ENCODE measurements around the gene CD74.

GRCh38 chr5:150372639-150373038, 40.1 kb downstream of the CD74 start:
- no peak for TF ChIP-seq IRF3 (IDR thresholded peaks at IDR 0.05)
- no peak for TF ChIP-seq CTCF (IDR thresholded peaks at IDR 0.05 in 2 of 3, conservative IDR thresholded peaks at IDR 0.05 in 1 of 3; ENCODE audit: control insufficient read depth in 2 of 3, extremely low read depth in 1 of 3, insufficient read depth in 1 of 3, low read depth in 3 of 3, low read length in 3 of 3)
- no peak for TF ChIP-seq BCL3 (IDR thresholded peaks at IDR 0.05; ENCODE audit: borderline replicate concordance, insufficient read depth, low read depth, low read length, poor library complexity, severe bottlenecking)
- no peak for TF ChIP-seq NKRF (conservative IDR thresholded peaks at IDR 0.05)
- TF ChIP-seq YY1 (IDR thresholded peaks at IDR 0.05; ENCODE audit: low read depth, low read length), result no peak
- no peak for TF ChIP-seq POLR2A (IDR thresholded peaks at IDR 0.05; ENCODE audit: low read depth, low read length)
- TF ChIP-seq ZNF274 (IDR thresholded peaks at IDR 0.05; ENCODE audit: insufficient read depth, insufficient read length), result no peak
- no peak for TF ChIP-seq GABPA (IDR thresholded peaks at IDR 0.05; ENCODE audit: low read depth)
- TF ChIP-seq ESRRA (IDR thresholded peaks at IDR 0.05; ENCODE audit: low read length), result no peak
- TF ChIP-seq NR2C2 (IDR thresholded peaks at IDR 0.05; ENCODE audit: borderline replicate concordance, control insufficient read depth, insufficient read length, low read depth), result no peak
- no peak for TF ChIP-seq POLR2AphosphoS5 (IDR thresholded peaks at IDR 0.05; ENCODE audit: low read length)
- TF ChIP-seq EZH2 (IDR thresholded peaks at IDR 0.05; ENCODE audit: borderline replicate concordance, control insufficient read depth, low read depth, low read length), result no peak

Measured in GM12878 (cell line).